ENCODE measurements around the gene SPNS3.

Gene SPNS3

DNA sequence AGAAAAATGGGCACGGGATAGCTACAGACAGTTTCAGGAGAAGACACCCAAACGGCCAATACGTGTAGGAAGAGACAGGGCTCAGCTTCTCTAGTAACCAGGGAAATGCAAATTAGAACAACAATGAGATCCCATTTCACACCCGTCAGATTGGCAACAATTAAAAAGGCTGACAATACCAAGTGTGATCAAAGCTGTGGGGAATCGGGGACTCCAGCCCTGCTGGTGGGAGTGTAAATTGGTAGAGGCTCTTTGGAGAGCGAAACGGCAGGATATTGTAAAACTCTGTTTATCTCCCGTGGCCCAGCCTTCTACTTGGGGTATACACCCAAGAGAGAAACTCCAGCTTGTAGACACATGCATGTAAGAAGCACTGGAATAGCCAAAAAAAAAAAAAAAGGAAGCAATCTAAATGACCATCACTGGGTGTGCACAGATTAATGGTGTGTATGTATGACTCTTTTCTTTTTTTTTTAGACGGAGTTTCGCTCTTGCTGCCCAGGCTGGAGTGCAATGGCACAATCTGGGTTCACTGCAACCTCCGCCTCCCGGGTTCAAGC lies 93.9 kb downstream of the SPNS3 start (continued):
- TF ChIP-seq ZSCAN30 (tag by site-specific recombination; IDR thresholded peaks at IDR 0.05) (no peak), ZNF585B (tag by site-specific recombination; IDR thresholded peaks at IDR 0.05) (no peak)

GRCh38 chr17:4529533-4530152 lies 95.9 kb downstream of the SPNS3 start:
- ChIA-PET CTCF (interaction anchor here (0.7 kb wide), 1 partner anchor 109 kb away, joined by 4 read pairs; no protein-coding TSS in a partner anchor), POLR2A (no interaction called here)
- TF ChIP-seq, protein P1, sequence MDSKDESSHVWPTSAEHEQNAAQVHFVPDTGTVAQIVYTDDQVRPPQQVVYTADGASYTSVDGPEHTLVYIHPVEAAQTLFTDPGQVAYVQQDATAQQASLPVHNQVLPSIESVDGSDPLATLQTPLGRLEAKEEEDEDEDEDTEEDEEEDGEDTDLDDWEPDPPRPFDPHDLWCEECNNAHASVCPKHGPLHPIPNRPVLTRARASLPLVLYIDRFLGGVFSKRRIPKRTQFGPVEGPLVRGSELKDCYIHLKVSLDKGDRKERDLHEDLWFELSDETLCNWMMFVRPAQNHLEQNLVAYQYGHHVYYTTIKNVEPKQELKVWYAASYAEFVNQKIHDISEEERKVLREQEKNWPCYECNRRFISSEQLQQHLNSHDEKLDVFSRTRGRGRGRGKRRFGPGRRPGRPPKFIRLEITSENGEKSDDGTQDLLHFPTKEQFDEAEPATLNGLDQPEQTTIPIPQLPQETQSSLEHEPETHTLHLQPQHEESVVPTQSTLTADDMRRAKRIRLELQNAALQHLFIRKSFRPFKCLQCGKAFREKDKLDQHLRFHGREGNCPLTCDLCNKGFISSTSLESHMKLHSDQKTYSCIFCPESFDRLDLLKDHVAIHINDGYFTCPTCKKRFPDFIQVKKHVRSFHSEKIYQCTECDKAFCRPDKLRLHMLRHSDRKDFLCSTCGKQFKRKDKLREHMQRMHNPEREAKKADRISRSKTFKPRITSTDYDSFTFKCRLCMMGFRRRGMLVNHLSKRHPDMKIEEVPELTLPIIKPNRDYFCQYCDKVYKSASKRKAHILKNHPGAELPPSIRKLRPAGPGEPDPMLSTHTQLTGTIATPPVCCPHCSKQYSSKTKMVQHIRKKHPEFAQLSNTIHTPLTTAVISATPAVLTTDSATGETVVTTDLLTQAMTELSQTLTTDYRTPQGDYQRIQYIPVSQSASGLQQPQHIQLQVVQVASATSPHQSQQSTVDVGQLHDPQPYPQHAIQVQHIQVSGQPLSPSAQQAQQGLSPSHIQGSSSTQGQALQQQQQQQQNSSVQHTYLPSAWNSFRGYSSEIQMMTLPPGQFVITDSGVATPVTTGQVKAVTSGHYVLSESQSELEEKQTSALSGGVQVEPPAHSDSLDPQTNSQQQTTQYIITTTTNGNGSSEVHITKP (tag by site-specific recombination; IDR thresholded peaks at IDR 0.05) = peak; percentile 91
- no peak for TF ChIP-seq GFI1B (tag by site-specific recombination; IDR thresholded peaks at IDR 0.05)
- Histone ChIP-seq H3K9me3 (ENCODE audit: control insufficient read depth, insufficient read depth, low read depth, low read length) (no peaks in the 10 kb centered on the region), H3K4me3 (ENCODE audit: low read depth, low read length) (no peak overlapping the region), H3K4me1 (ENCODE audit: control insufficient read depth, insufficient read depth, low read length) (no peaks in the 10 kb centered on the region), H3K36me3 (ENCODE audit: control insufficient read depth in 2 of 2, insufficient read depth in 1 of 2, low read length in 2 of 2) (no peaks in the 10 kb centered on the region), H3K27ac (ENCODE audit: extremely low read depth, low read depth, low read length) (no peak overlapping the region)

GRCh38 chr17:4530799-4531730 lies 97.3 kb downstream of the SPNS3 start:
- no peak overlapping the region for H3K4me3 ChIP-seq (ENCODE audit: low read depth, low read length)
- H3K9me3 ChIP-seq (ENCODE audit: control insufficient read depth, insufficient read depth, low read depth, low read length) = no peaks in the 10 kb centered on the region
- no peak overlapping the region for H3K27ac ChIP-seq (ENCODE audit: extremely low read depth, low read depth, low read length)
- ChIA-PET POLR2A (interaction anchor here (1.0 kb wide), 1 partner anchor 110 kb away, joined by 4 read pairs; no protein-coding TSS in a partner anchor), CTCF (no interaction called here)
- TF ChIP-seq, protein P1 (tag by site-specific recombination; IDR thresholded peaks at IDR 0.05) = peak; percentile 11; the same call in 1 of the 2 replicates
- TF ChIP-seq ZFP69B (tag by site-specific recombination; IDR thresholded peaks at IDR 0.05) = no peak
- no peaks in the 10 kb centered on the region for H3K36me3 ChIP-seq (ENCODE audit: control insufficient read depth in 2 of 2, insufficient read depth in 1 of 2, low read length in 2 of 2)
- no peaks in the 10 kb centered on the region for H3K4me1 ChIP-seq (ENCODE audit: control insufficient read depth, insufficient read depth, low read length)

DNA sequence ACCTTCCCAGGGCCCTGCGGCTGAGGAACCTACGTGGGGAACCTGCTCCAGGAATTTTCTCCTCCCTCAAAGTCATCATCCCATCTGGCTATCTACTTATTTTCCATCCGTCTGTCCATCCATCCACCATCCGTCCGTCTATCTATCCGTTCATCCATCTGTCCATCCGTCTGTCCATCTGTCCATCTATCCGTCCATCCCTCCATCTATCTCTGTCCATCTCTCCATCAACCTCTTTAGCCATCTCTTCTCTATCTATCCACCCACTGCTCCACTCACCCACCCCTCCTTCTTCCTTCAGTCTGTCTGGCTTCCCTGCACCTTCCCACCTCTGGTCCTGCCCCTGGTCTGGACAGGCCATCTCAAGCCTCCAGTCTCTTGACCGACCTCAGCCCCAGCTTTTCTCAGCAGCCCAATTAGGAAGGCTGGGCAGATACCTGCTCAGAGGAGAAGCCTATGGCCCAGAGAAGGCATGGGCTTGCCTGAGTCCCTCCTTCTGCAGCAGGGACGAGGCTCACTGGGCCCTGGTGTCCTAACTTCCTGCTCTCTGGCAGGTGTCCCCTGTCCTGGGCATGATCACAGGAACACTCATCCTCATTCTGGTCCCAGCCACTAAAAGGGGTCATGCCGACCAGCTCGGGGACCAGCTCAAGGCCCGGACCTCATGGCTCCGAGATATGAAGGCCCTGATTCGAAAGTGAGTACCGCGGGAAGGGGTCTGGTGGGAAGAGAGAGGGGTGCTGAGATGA lies 98.4 kb downstream of the SPNS3 start:
- CTCF ChIA-PET = interaction anchor here (0.6 kb wide), 1 partner anchor 29 kb away, joined by 4 read pairs; no protein-coding TSS in a partner anchor
- H3K27ac ChIP-seq (ENCODE audit: extremely low read depth, low read depth, low read length) = no peak overlapping the region
- no peaks in the 10 kb centered on the region for H3K4me1 ChIP-seq (ENCODE audit: control insufficient read depth, insufficient read depth, low read length)
- no peak overlapping the region for H3K4me3 ChIP-seq (ENCODE audit: low read depth, low read length)
- H3K9me3 ChIP-seq (ENCODE audit: control insufficient read depth, insufficient read depth, low read depth, low read length) = no peaks in the 10 kb centered on the region
- H3K36me3 ChIP-seq (ENCODE audit: control insufficient read depth in 2 of 2, insufficient read depth in 1 of 2, low read length in 2 of 2) = peaks cover 0 to 3% of the 10 kb centered on the region in 2 experiments; a peak in 1 of 3 replicates
- POLR2A ChIA-PET = no interaction called here
- TF ChIP-seq REPIN1 (tag by site-specific recombination; IDR thresholded peaks at IDR 0.05; ENCODE audit: low read depth) = no peak
- TF ChIP-seq ZNF155 (tag by site-specific recombination; IDR thresholded peaks at IDR 0.05) = no peak
- TF ChIP-seq ZNF707 (tag by site-specific recombination; IDR thresholded peaks at IDR 0.05) = no peak
- no peak for TF ChIP-seq ZNF580 (tag by site-specific recombination; IDR thresholded peaks at IDR 0.05)
- no peak for TF ChIP-seq YY1 (tag by site-specific recombination; IDR thresholded peaks at IDR 0.05)
- peak; percentile 99 for TF ChIP-seq ZNF366 (tag by site-specific recombination; conservative IDR thresholded peaks at IDR 0.05)
- no peak for TF ChIP-seq KLF1 (tag by site-specific recombination; IDR thresholded peaks at IDR 0.05)
- TF ChIP-seq EGR2 (tag by site-specific recombination; IDR thresholded peaks at IDR 0.05; ENCODE audit: low read depth) = peak; percentile 36; the same call in 1 of the 2 replicates

Data from HEK293 (cell line).